A549 (cell line): ENCODE measurements around the gene RNF112.

Source experiments
- ELK1 ChIP-seq: fragments of 150-350 bp; IDR thresholded peaks from 2 replicates; pipeline ENCODE4 v1.6.1; 2014; ENCODE audit warnings: low read depth, mild to moderate bottlenecking, low read length
- HDAC2 ChIP-seq: fragments of 200-600 bp; sonication (generic); IDR thresholded peaks from 2 replicates; pipeline ENCODE4 v1.6.1; 2016
- KDM1A ChIP-seq: fragments of 200-600 bp; sonication (generic); IDR thresholded peaks from 2 replicates; pipeline ENCODE4 v1.6.1; 2016; ENCODE audit warnings: low read depth, mild to moderate bottlenecking
- KDM5A ChIP-seq: fragments of 200-600 bp; sonication (generic); IDR thresholded peaks from 2 replicates; pipeline ENCODE4 v1.6.1; 2016; ENCODE audit warnings: antibody characterized with exemption, mild to moderate bottlenecking
- MAFK ChIP-seq: fragments of 450-650 bp; IDR thresholded peaks from 2 replicates; pipeline ENCODE4 v1.6.1; 2014; ENCODE audit not compliant: partially characterized antibody
- MAX ChIP-seq: IDR thresholded peaks from 2 replicates; pipeline ENCODE4 v1.6.1; 2012
- POLR2A ChIP-seq: IDR thresholded peaks from 2 replicates; pipeline ENCODE4 v1.6.1; 2012; ENCODE audit warnings: mild to moderate bottlenecking, low read length
- TF ChIP-seq, protein P1 (sequence below): fragments of >200 bp; sonication (Bioruptor Twin); formaldehyde crosslinking; IDR thresholded peaks from 3 replicates; pipeline ENCODE4 v1.5.1; 2016
- TF ChIP-seq, protein P2 (sequence below): IDR thresholded peaks from 2 replicates; pipeline ENCODE4 v1.6.1; 2012

DNA sequence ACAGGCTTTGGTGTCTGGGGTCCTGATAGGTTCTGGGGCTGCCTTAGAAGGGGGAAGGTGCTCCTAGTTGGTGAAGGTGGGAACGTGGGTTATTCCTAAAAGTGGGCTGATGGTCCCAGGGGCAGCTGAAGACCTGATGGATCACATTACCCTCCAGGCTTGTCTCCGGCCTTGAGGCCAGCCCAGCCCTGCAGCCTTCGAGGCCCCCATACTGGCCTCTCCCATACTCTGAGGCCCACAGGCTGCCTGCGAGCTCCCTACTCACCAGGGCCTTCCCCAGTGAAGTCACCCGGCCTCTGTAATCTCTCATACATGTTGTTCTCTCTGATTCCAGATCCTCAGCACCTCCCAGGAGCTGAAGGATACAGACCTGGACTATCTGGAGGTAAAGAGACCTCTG lies 2.7 kb downstream of the RNF112 start:
- TF ChIP-seq, protein P1, sequence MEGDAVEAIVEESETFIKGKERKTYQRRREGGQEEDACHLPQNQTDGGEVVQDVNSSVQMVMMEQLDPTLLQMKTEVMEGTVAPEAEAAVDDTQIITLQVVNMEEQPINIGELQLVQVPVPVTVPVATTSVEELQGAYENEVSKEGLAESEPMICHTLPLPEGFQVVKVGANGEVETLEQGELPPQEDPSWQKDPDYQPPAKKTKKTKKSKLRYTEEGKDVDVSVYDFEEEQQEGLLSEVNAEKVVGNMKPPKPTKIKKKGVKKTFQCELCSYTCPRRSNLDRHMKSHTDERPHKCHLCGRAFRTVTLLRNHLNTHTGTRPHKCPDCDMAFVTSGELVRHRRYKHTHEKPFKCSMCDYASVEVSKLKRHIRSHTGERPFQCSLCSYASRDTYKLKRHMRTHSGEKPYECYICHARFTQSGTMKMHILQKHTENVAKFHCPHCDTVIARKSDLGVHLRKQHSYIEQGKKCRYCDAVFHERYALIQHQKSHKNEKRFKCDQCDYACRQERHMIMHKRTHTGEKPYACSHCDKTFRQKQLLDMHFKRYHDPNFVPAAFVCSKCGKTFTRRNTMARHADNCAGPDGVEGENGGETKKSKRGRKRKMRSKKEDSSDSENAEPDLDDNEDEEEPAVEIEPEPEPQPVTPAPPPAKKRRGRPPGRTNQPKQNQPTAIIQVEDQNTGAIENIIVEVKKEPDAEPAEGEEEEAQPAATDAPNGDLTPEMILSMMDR = no peak
- TF ChIP-seq MAFK = no peak
- TF ChIP-seq POLR2A = no peak
- no peak for TF ChIP-seq KDM1A
- no peak for TF ChIP-seq KDM5A
- TF ChIP-seq HDAC2 = no peak
- TF ChIP-seq, protein P2, sequence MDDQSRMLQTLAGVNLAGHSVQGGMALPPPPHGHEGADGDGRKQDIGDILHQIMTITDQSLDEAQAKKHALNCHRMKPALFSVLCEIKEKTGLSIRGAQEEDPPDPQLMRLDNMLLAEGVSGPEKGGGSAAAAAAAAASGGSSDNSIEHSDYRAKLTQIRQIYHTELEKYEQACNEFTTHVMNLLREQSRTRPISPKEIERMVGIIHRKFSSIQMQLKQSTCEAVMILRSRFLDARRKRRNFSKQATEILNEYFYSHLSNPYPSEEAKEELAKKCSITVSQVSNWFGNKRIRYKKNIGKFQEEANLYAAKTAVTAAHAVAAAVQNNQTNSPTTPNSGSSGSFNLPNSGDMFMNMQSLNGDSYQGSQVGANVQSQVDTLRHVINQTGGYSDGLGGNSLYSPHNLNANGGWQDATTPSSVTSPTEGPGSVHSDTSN = no peak
- TF ChIP-seq ELK1 = no peak
- TF ChIP-seq MAX = no peak
